Progenitor cell of endocrine pancreas (in vitro differentiated cells): ENCODE data around the gene STT3B. TPM values are rescaled to one million over a fixed set of nuclear protein-coding genes. Genes with fewer than 3 reads are reported as not detected.

Experiments used
- DNase-seq: peaks from one replicate; pipeline ENCODE4 v3.0.0; 2021; ENCODE audit warnings: low spot score; ENCODE audit not compliant: unreplicated experiment
- H3K27ac Mint-ChIP-seq: 2 replicates; pipeline ENCODE4 v1.8.0; 2021; ENCODE audit warnings: mild to moderate bottlenecking, moderate library complexity, mixed read lengths
- H3K27me3 Mint-ChIP-seq: 2 replicates; pipeline ENCODE4 v1.8.0; 2021; ENCODE audit warnings: mixed read lengths
- H3K36me3 Mint-ChIP-seq: 2 replicates; pipeline ENCODE4 v1.8.0; 2022; ENCODE audit warnings: mixed read lengths; ENCODE audit not compliant: insufficient read depth
- H3K4me1 Mint-ChIP-seq: 2 replicates; pipeline ENCODE4 v1.8.0; 2021; ENCODE audit warnings: low read depth, mixed read lengths
- H3K4me3 Mint-ChIP-seq: 2 replicates; pipeline ENCODE4 v1.8.0; 2021; ENCODE audit warnings: low read depth, mild to moderate bottlenecking, moderate library complexity, mixed read lengths
- H3K9me3 Mint-ChIP-seq: 2 replicates; pipeline ENCODE4 v1.8.0; 2021; ENCODE audit warnings: low read depth, mixed read lengths
- CTCF ChIP-seq: fragments of 200-600 bp; sonication (generic); IDR thresholded peaks from one replicate; pipeline ENCODE4 v1.5.0; 2021; ENCODE audit warnings: antibody characterized with exemption, mild to moderate bottlenecking; ENCODE audit not compliant: unreplicated experiment
- total RNA-seq: library from RNA; stranded (reverse); gene quantifications from 2 replicates; pipeline ENCODE4 v1.2.1, GENCODE V29; 2021

STT3B gene
- total RNA-seq, 1 donor from 2014 or later, result 154 TPM

GRCh38 chr3:31636049-31636448 is 103.3 kb downstream of the STT3B start:
- H3K27me3 Mint-ChIP-seq, result no peaks in the 10 kb centered on the region
- no peak for TF ChIP-seq CTCF
- DNase-seq, result no peak
- no peaks in the 10 kb centered on the region for H3K4me1 Mint-ChIP-seq
- no peak overlapping the region for H3K4me3 Mint-ChIP-seq
- peaks cover 15% of the 10 kb centered on the region for H3K36me3 Mint-ChIP-seq
- H3K9me3 Mint-ChIP-seq, result no peaks in the 10 kb centered on the region
- H3K27ac Mint-ChIP-seq, result no peak overlapping the region

- TF ChIP-seq CTCF, result no peak
- Mint-ChIP-seq H3K4me3 (no peak overlapping the region), H3K27me3 (no peaks in the 10 kb centered on the region), H3K4me1 (no peaks in the 10 kb centered on the region), H3K9me3 (no peaks in the 10 kb centered on the region), H3K27ac (no peak overlapping the region), H3K36me3 (peaks cover 14% of the 10 kb centered on the region)
- no peak for DNase-seq
Measured at GRCh38 chr3:31636694-31637442, 104.1 kb downstream of the STT3B start.

- Mint-ChIP-seq H3K9me3 (peaks cover 4% of the 10 kb centered on the region), H3K4me3 (no peak overlapping the region), H3K36me3 (peaks cover 10% of the 10 kb centered on the region), H3K4me1 (no peaks in the 10 kb centered on the region), H3K27ac (no peak overlapping the region), H3K27me3 (no peaks in the 10 kb centered on the region)
- DNase-seq, result no peak
- TF ChIP-seq CTCF, result no peak
Measured at GRCh38 chr3:31639828-31640227, 107.1 kb downstream of the STT3B start.

- H3K27me3 Mint-ChIP-seq, result no peaks in the 10 kb centered on the region
- no peak overlapping the region for H3K27ac Mint-ChIP-seq
- H3K4me3 Mint-ChIP-seq, result no peak overlapping the region
- no peak for DNase-seq
- peaks cover 48% of the 10 kb centered on the region for H3K36me3 Mint-ChIP-seq
- H3K9me3 Mint-ChIP-seq, result peaks cover 36% of the 10 kb centered on the region
- TF ChIP-seq CTCF, result no peak
- no peaks in the 10 kb centered on the region for H3K4me1 Mint-ChIP-seq
Measured at GRCh38 chr3:31645256-31645655, 112.5 kb downstream of the STT3B start.

GRCh38 chr3:31648286-31648968 is 115.7 kb downstream of the STT3B start:
- H3K9me3 Mint-ChIP-seq, result peaks cover 61% of the 10 kb centered on the region
- H3K27me3 Mint-ChIP-seq, result no peaks in the 10 kb centered on the region
- DNase-seq, result no peak
- H3K4me3 Mint-ChIP-seq, result no peak overlapping the region
- TF ChIP-seq CTCF, result no peak
- H3K36me3 Mint-ChIP-seq, result peaks cover 69% of the 10 kb centered on the region
- H3K27ac Mint-ChIP-seq, result no peak overlapping the region
- H3K4me1 Mint-ChIP-seq, result no peaks in the 10 kb centered on the region
